ENCODE results near the gene ATP9A. TPM values are rescaled to one million over a fixed set of nuclear protein-coding genes. Genes with fewer than 3 reads are reported as not detected.

Gene ATP9A
- total and polyA plus RNA-seq, 2 of the 8 experiments (the other 6 are each of a cell fraction or from before 2014, with no cell fraction given): 5.0 to 6.4 TPM

- no peak overlapping the region for H3K18ac ChIP-seq (ENCODE audit: extremely low read depth, low read length)
- no peaks in the 10 kb centered on the region for H3K23me2 ChIP-seq (ENCODE audit: low read depth, low read length)
- H3K36me3 ChIP-seq (ENCODE audit: control insufficient read depth in 2 of 4, insufficient read depth in 4 of 4, low read length in 3 of 4): no peaks in the 10 kb centered on the region
- H3K4ac ChIP-seq (replicated peaks; ENCODE audit: insufficient read length, low read depth, low read length): no peak overlapping the region
- no peak overlapping the region for H2AFZ ChIP-seq (ENCODE audit: low read length)
- H4K20me1 ChIP-seq (replicated peaks in 1 of 2; ENCODE audit: control insufficient read depth in 1 of 2, insufficient read depth in 2 of 2, low read length in 2 of 2): no peaks in the 10 kb centered on the region
- no peaks in the 10 kb centered on the region for H3K79me1 ChIP-seq (ENCODE audit: low read depth, low read length)
- no peak overlapping the region for H4K8ac ChIP-seq (ENCODE audit: extremely low read depth, insufficient read depth, low read length)
- no peak overlapping the region for H2BK120ac ChIP-seq (replicated peaks; ENCODE audit: low read depth, low read length)
- no peak overlapping the region for H2BK12ac ChIP-seq (ENCODE audit: low read depth, low read length)
- no peak overlapping the region for H2AK5ac ChIP-seq (ENCODE audit: low read depth, low read length)
- H2BK20ac ChIP-seq (ENCODE audit: low read length): no peak overlapping the region
- H3K9me3 ChIP-seq (ENCODE audit: insufficient read depth in 2 of 2, low read depth in 1 of 2, low read length in 1 of 2): no peaks in the 10 kb centered on the region
- 92% methylated on average over 3 of the region's 3 CpGs; no CpG with 5 or more reads in 1 of the 2 experiments for WGBS, 2 experiments (ENCODE audit: extremely low coverage in 1 of 2, insufficient coverage in 1 of 2, insufficient read length in 1 of 2, insufficient replicate concordance in 2 of 2, low coverage in 1 of 2, low lambda C conversion rate in 2 of 2, missing lambda C conversion rate in 1 of 2)
- no peaks in the 10 kb centered on the region for H3K79me2 ChIP-seq (ENCODE audit: control insufficient read depth in 1 of 2, insufficient read depth in 2 of 2, low read length in 2 of 2)
- no peak overlapping the region for H3K23ac ChIP-seq (ENCODE audit: insufficient read length)
- no peaks in the 10 kb centered on the region for H3K27me3 ChIP-seq (replicated peaks in 1 of 4; ENCODE audit: control insufficient read depth in 3 of 4, extremely low read depth in 1 of 4, insufficient read depth in 3 of 4, low read length in 3 of 4)
- H3K4me3 ChIP-seq (ENCODE audit: extremely low read depth in 1 of 4, insufficient read depth in 2 of 4, low read depth in 3 of 4, low read length in 4 of 4): no peak overlapping the region
- no peak overlapping the region for H4K91ac ChIP-seq (replicated peaks; ENCODE audit: insufficient read length, low read length)
- DNase-seq (ENCODE audit: low read depth in 1 of 2, low spot score in 2 of 2) (no peak), FAIRE-seq (no peak)
- no peak overlapping the region for H2BK5ac ChIP-seq (ENCODE audit: low read depth, low read length)
- no peak overlapping the region for H3K27ac ChIP-seq (ENCODE audit: low read depth, low read length)
- H2BK15ac ChIP-seq (ENCODE audit: low read length): no peak overlapping the region
- no peak overlapping the region for H4K5ac ChIP-seq (ENCODE audit: insufficient read length, low read depth, low read length)
- no peak overlapping the region for H3K14ac ChIP-seq (ENCODE audit: insufficient read length)
- POLR2A ChIA-PET (ENCODE audit: partially characterized antibody): no interaction called here
- peaks cover 6 to 11% (median 9%) of the 10 kb centered on the region in 4 experiments; a peak in 4 of 7 replicates for H3K4me1 ChIP-seq (replicated peaks in 1 of 4; ENCODE audit: control insufficient read depth in 3 of 4, insufficient read depth in 4 of 4, low read length in 3 of 4)
- no peak overlapping the region for H3K9ac ChIP-seq (replicated peaks in 1 of 4; ENCODE audit: extremely low read depth in 1 of 4, low read depth in 3 of 4, low read length in 3 of 4)
- H3K4me2 ChIP-seq (ENCODE audit: insufficient read depth in 1 of 2, low read depth in 2 of 2, low read length in 2 of 2): no peak overlapping the region
- CTCF ChIA-PET (ENCODE audit: partially characterized antibody): no interaction called here
- no peak overlapping the region for H3K56ac ChIP-seq (replicated peaks; ENCODE audit: insufficient read length, low read depth, low read length)
- TF ChIP-seq HDAC6 (IDR thresholded peaks at IDR 0.05; ENCODE audit: low read depth, low read length) (no peak), EGR1 (IDR thresholded peaks at IDR 0.05; ENCODE audit: borderline replicate concordance, low read depth, low read length) (no peak), SIX5 (IDR thresholded peaks at IDR 0.05; ENCODE audit: low read depth, low read length) (no peak), TAF1 (IDR thresholded peaks at IDR 0.05; ENCODE audit: low read depth, low read length) (no peak), SAP30 (IDR thresholded peaks at IDR 0.05; ENCODE audit: insufficient read depth, insufficient replicate concordance, low read length) (no peak), EP300 (IDR thresholded peaks at IDR 0.05; ENCODE audit: borderline replicate concordance in 1 of 2, low read depth in 2 of 2, low read length in 2 of 2) (no peak), ZNF274 (IDR thresholded peaks at IDR 0.05; ENCODE audit: borderline replicate concordance, extremely low read depth, low read length) (no peak), PHF8 (conservative IDR thresholded peaks at IDR 0.05; ENCODE audit: low read depth, low read length) (no peak), SRF (IDR thresholded peaks at IDR 0.05; ENCODE audit: low read depth, low read length) (no peak), KDM5A (IDR thresholded peaks at IDR 0.05; ENCODE audit: low read length) (no peak), ASH2L (IDR thresholded peaks at IDR 0.05; ENCODE audit: low read length) (no peak), BACH1 (IDR thresholded peaks at IDR 0.05; ENCODE audit: low read length) (no peak), TBP (IDR thresholded peaks at IDR 0.05; ENCODE audit: low read depth, low read length) (no peak), POLR2AphosphoS5 (IDR thresholded peaks at IDR 0.05; ENCODE audit: low read depth, low read length) (no peak), BCL11A (IDR thresholded peaks at IDR 0.05; ENCODE audit: low read depth in 2 of 2, low read length in 2 of 2) (no peak), CHD1 (IDR thresholded peaks at IDR 0.05; ENCODE audit: low read depth, low read length) (no peak), SIRT6 (IDR thresholded peaks at IDR 0.05; ENCODE audit: low read length) (no peak)
Measured at GRCh38 chr20:51691703-51692102, 76.5 kb downstream of the ATP9A start.

Data from H1 (cell line).